ENCODE measurements around the gene NDN.

GRCh38 chr15:23687143-23687470 is at the start of gene NDN:
- TF ChIP-seq CTCF (conservative IDR thresholded peaks at IDR 0.05) (no peak), ZFX (IDR thresholded peaks at IDR 0.05) (peak; percentile 17; the same call in 1 of the 2 replicates)
